GM23338 (cell line): ENCODE results near the gene DCPS. TPM values are rescaled to one million over a fixed set of nuclear protein-coding genes. Genes with fewer than 3 reads are reported as not detected.
"Not testable (repeated sequence)": the region's sequence is repeated elsewhere in the genome, so short reads cannot be mapped to it uniquely, and the experiment has no call there.

Experiments
- ATAC-seq: fragments of 200-7000 bp; cut with Tn5 transposase; 3 replicates; pipeline ENCODE4 v1.9.1; 2020
- DNase-seq: peaks from one replicate; pipeline ENCODE4 v3.0.0-alpha.2; 2015; ENCODE audit warnings: low spot score
- H2AFZ ChIP-seq: fragments of 200-600 bp; sonication (generic); 2 replicates; pipeline ENCODE4 v1.8.0; 2016; ENCODE audit warnings: antibody characterized with exemption, mild to moderate bottlenecking, moderate library complexity
- H3F3A ChIP-seq: fragments of 200-600 bp; sonication (generic); replicated peaks from 2 replicates; pipeline ENCODE4 v1.8.0; 2017; ENCODE audit warnings: antibody characterized with exemption, mixed run types, low read depth
- H3K27ac ChIP-seq: fragments of 200-600 bp; sonication (generic); 2 replicates; pipeline ENCODE4 v1.6.1; 2016; ENCODE audit warnings: low read depth
- H3K27me3 ChIP-seq: fragments of 200-600 bp; sonication (generic); 2 replicates; pipeline ENCODE4 v1.8.0; 2016; ENCODE audit warnings: mild to moderate bottlenecking, mixed run types, moderate library complexity; ENCODE audit not compliant: insufficient read depth
- H3K36me3 ChIP-seq: fragments of 200-600 bp; sonication (generic); 2 replicates; pipeline ENCODE4 v1.8.0; 2016; ENCODE audit warnings: mild to moderate bottlenecking; ENCODE audit not compliant: insufficient read depth
- H3K4me1 ChIP-seq: fragments of 200-600 bp; sonication (generic); 2 replicates; pipeline ENCODE4 v1.8.0; 2016; ENCODE audit warnings: mild to moderate bottlenecking, moderate library complexity; ENCODE audit not compliant: insufficient read depth
- H3K4me2 ChIP-seq: fragments of 200-600 bp; sonication (generic); 2 replicates; pipeline ENCODE4 v1.7.1; 2017; ENCODE audit warnings: mixed run types
- H3K4me3 ChIP-seq: fragments of 200-600 bp; sonication (generic); 2 replicates; pipeline ENCODE4 v1.6.1; 2016; ENCODE audit warnings: mixed run types
- H3K79me2 ChIP-seq: fragments of 200-600 bp; sonication (generic); replicated peaks from 2 replicates; pipeline ENCODE4 v1.8.0; 2017; ENCODE audit warnings: mild to moderate bottlenecking; ENCODE audit not compliant: insufficient read depth
- H3K9me2 ChIP-seq: fragments of 200-600 bp; sonication (generic); 2 replicates; pipeline ENCODE4 v1.8.0; 2017; ENCODE audit not compliant: insufficient read depth
- H4K20me1 ChIP-seq: fragments of 200-600 bp; sonication (generic); replicated peaks from 2 replicates; pipeline ENCODE4 v1.8.0; 2017; ENCODE audit warnings: mild to moderate bottlenecking; ENCODE audit not compliant: insufficient read depth
- H3K27ac Mint-ChIP-seq: 2 replicates; pipeline ENCODE4 v1.8.0; 2020; ENCODE audit warnings: inconsistent platforms, mild to moderate bottlenecking, moderate library complexity, mixed read lengths
- H3K27me3 Mint-ChIP-seq: 3 replicates; pipeline ENCODE4 v1.8.0; 2022; ENCODE audit warnings: low read depth, mild to moderate bottlenecking, moderate library complexity, mixed read lengths, inconsistent platforms; ENCODE audit not compliant: insufficient read depth, poor library complexity
- H3K36me3 Mint-ChIP-seq: 3 replicates; pipeline ENCODE4 v1.8.0; 2021; ENCODE audit warnings: low read depth, mild to moderate bottlenecking, inconsistent platforms, moderate library complexity, mixed read lengths
- H3K4me1 Mint-ChIP-seq: 3 replicates; pipeline ENCODE4 v1.8.0; 2020; ENCODE audit warnings: mild to moderate bottlenecking, inconsistent platforms, mixed read lengths
- H3K4me3 Mint-ChIP-seq: 3 replicates; pipeline ENCODE4 v1.8.0; 2021; ENCODE audit warnings: moderate library complexity, mild to moderate bottlenecking, inconsistent platforms, mixed read lengths
- H3K9me3 Mint-ChIP-seq: 3 replicates; pipeline ENCODE4 v1.8.0; 2020; ENCODE audit warnings: moderate library complexity, mild to moderate bottlenecking, inconsistent platforms, mixed read lengths
- polyA plus RNA-seq: library from polyadenylated mRNA; unstranded; fragments of >200 nt; fragmentation: Nextera tagmentation; extraction: Ambion mirVana; gene quantifications from 2 replicates; pipeline ENCODE4 v1.2.1, GENCODE V29; 2016
- total RNA-seq: library from RNA; depleted of rRNA; stranded (reverse); fragments of >200 nt; shearing (Covaris generic); gene quantifications from 2 replicates; pipeline ENCODE4 v1.2.3, GENCODE V29; 2014
- TF ChIP-seq, protein P1 (sequence below): fragments of 250-450 bp; sonication (Bioruptor Pico); IDR thresholded peaks from 2 replicates; pipeline ENCODE4 v1.5.0; 2020; ENCODE audit warnings: mild to moderate bottlenecking, moderate library complexity
- TF ChIP-seq, protein P2 (sequence below), 2 experiments: fragments of 200-600 bp in 1 of 2; sonication (generic) in 1 of 2; conservative IDR thresholded peaks; 2 replicates each; pipeline versions ENCODE4 v1.5.1 to v1.6.1; 2016 to 2017; ENCODE audit warnings: antibody characterized with exemption in 2 of 2, low read depth in 2 of 2, mild to moderate bottlenecking in 2 of 2, moderate library complexity in 1 of 2

The DCPS gene
- total and polyA plus RNA-seq, 2 experiments from 2014 or later = 26.8 to 46.4 TPM

DNA sequence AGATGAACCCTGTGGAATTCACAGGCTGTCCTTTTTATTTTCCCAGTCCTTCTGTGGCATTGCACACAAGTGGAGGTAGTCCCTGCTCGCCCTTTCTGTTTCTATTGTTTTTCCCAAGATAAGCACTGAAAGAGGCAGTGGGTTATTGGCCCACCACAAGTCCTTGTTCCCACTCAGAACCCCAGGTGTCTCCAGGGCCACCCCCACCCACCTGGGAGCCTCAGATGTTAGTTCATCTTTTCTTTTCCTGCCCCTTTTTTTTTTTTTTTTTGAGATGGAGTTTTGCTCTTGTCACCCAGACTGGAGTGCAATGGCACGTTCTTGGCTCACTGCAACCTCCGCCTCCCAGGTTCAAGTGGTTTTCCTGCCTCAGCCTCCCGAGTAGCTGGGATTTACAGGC is 4.9 kb downstream of the DCPS start:
- H3K4me3 ChIP-seq, ATAC-seq, H3K4me3 Mint-ChIP-seq, H3K36me3 ChIP-seq, DNase-seq, H3F3A ChIP-seq, H3K27ac ChIP-seq, H3K4me1 Mint-ChIP-seq, H3K79me2 ChIP-seq, H3K4me2 ChIP-seq, H4K20me1 ChIP-seq, H3K9me2 ChIP-seq, H3K27me3 ChIP-seq, H3K9me3 Mint-ChIP-seq, H2AFZ ChIP-seq, H3K27ac Mint-ChIP-seq, H3K27me3 Mint-ChIP-seq, H3K4me1 ChIP-seq: not testable (repeated sequence)
- peaks cover 19% of the 10 kb centered on the region for H3K36me3 Mint-ChIP-seq

DNA sequence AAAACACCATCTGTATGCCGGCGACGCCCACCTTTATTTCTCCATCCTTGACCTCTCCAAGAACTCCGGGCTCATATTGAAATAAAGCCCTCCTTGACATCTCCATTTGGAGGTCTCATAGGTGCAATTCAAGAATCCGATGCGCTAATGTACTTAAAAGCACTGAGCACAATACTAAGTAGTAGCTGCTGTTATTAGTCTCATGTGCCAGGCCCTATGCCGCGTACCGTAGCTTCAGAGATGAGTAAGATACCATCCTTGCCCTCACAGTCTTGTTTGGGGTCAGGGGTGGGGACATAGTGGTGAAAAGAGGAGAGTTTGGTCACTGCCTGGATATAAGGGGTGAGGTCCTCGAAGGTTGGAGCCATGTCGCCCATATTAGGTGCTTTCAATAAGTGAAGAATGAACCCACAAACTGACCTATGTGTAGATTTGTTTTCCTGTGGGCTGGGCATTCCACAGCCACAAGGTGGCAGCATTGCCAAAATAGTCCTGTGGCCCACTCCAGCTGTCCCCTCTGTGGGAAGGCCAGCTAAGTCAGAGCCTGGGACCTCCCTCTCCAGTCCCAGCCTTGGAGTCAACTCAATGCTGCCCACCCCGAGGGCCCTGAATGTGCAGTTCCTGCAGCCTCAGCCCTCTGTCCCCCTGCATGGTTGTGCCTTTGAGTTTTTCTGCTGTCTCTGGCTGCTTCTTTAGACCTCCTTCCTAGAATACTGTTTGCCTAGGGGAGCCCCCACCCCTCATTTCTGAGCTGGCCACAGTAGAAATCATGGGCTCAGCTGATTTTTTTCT is 6.5 kb downstream of the DCPS start:
- Mint-ChIP-seq H3K36me3 (peaks cover 24% of the 10 kb centered on the region), H3K27ac (no peak overlapping the region), H3K4me1 (peaks cover 2% of the 10 kb centered on the region; the same call in 1 of the 3 replicates), H3K27me3 (no peaks in the 10 kb centered on the region), H3K4me3 (no peak overlapping the region), H3K9me3 (no peaks in the 10 kb centered on the region)
- TF ChIP-seq, protein P1, sequence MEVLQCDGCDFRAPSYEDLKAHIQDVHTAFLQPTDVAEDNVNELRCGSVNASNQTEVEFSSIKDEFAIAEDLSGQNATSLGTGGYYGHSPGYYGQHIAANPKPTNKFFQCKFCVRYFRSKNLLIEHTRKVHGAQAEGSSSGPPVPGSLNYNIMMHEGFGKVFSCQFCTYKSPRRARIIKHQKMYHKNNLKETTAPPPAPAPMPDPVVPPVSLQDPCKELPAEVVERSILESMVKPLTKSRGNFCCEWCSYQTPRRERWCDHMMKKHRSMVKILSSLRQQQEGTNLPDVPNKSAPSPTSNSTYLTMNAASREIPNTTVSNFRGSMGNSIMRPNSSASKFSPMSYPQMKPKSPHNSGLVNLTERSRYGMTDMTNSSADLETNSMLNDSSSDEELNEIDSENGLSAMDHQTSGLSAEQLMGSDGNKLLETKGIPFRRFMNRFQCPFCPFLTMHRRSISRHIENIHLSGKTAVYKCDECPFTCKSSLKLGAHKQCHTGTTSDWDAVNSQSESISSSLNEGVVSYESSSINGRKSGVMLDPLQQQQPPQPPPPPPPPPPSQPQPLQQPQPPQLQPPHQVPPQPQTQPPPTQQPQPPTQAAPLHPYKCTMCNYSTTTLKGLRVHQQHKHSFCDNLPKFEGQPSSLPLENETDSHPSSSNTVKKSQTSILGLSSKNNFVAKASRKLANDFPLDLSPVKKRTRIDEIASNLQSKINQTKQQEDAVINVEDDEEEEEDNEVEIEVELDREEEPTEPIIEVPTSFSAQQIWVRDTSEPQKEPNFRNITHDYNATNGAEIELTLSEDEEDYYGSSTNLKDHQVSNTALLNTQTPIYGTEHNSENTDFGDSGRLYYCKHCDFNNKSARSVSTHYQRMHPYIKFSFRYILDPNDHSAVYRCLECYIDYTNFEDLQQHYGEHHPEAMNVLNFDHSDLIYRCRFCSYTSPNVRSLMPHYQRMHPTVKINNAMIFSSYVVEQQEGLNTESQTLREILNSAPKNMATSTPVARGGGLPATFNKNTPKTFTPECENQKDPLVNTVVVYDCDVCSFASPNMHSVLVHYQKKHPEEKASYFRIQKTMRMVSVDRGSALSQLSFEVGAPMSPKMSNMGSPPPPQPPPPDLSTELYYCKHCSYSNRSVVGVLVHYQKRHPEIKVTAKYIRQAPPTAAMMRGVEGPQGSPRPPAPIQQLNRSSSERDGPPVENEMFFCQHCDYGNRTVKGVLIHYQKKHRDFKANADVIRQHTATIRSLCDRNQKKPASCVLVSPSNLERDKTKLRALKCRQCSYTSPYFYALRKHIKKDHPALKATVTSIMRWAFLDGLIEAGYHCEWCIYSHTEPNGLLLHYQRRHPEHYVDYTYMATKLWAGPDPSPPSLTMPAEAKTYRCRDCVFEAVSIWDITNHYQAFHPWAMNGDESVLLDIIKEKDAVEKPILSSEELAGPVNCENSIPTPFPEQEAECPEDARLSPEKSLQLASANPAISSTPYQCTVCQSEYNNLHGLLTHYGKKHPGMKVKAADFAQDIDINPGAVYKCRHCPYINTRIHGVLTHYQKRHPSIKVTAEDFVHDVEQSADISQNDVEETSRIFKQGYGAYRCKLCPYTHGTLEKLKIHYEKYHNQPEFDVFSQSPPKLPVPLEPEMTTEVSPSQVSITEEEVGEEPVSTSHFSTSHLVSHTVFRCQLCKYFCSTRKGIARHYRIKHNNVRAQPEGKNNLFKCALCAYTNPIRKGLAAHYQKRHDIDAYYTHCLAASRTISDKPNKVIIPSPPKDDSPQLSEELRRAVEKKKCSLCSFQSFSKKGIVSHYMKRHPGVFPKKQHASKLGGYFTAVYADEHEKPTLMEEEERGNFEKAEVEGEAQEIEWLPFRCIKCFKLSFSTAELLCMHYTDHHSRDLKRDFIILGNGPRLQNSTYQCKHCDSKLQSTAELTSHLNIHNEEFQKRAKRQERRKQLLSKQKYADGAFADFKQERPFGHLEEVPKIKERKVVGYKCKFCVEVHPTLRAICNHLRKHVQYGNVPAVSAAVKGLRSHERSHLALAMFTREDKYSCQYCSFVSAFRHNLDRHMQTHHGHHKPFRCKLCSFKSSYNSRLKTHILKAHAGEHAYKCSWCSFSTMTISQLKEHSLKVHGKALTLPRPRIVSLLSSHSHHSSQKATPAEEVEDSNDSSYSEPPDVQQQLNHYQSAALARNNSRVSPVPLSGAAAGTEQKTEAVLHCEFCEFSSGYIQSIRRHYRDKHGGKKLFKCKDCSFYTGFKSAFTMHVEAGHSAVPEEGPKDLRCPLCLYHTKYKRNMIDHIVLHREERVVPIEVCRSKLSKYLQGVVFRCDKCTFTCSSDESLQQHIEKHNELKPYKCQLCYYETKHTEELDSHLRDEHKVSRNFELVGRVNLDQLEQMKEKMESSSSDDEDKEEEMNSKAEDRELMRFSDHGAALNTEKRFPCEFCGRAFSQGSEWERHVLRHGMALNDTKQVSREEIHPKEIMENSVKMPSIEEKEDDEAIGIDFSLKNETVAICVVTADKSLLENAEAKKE (CRISPR knock-in tag) = no peak
- TF ChIP-seq, protein P2, sequence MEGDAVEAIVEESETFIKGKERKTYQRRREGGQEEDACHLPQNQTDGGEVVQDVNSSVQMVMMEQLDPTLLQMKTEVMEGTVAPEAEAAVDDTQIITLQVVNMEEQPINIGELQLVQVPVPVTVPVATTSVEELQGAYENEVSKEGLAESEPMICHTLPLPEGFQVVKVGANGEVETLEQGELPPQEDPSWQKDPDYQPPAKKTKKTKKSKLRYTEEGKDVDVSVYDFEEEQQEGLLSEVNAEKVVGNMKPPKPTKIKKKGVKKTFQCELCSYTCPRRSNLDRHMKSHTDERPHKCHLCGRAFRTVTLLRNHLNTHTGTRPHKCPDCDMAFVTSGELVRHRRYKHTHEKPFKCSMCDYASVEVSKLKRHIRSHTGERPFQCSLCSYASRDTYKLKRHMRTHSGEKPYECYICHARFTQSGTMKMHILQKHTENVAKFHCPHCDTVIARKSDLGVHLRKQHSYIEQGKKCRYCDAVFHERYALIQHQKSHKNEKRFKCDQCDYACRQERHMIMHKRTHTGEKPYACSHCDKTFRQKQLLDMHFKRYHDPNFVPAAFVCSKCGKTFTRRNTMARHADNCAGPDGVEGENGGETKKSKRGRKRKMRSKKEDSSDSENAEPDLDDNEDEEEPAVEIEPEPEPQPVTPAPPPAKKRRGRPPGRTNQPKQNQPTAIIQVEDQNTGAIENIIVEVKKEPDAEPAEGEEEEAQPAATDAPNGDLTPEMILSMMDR (conservative IDR thresholded peaks at IDR 0.05; ENCODE audit: low read depth in 2 of 2) = peak; percentile 85 to 95
- peak; percentile 83 for DNase-seq
- H3K27me3 ChIP-seq = no peaks in the 10 kb centered on the region
- no peaks in the 10 kb centered on the region for H3K36me3 ChIP-seq
- peak; percentile 98 for ATAC-seq
- no peak overlapping the region for H3K4me3 ChIP-seq
- no peaks in the 10 kb centered on the region for H3F3A ChIP-seq
- no peaks in the 10 kb centered on the region for H4K20me1 ChIP-seq
- no peaks in the 10 kb centered on the region for H3K79me2 ChIP-seq
- H3K4me1 ChIP-seq = no peaks in the 10 kb centered on the region
- no peak overlapping the region for H3K27ac ChIP-seq
- H2AFZ ChIP-seq = no peak overlapping the region
- no peak overlapping the region for H3K4me2 ChIP-seq
- H3K9me2 ChIP-seq = no peaks in the 10 kb centered on the region
